GM10266 (cell line): ENCODE results near the gene LSMEM2.

ENCODE experiments used
- DNase-seq: peaks from one replicate; pipeline ENCODE4 v3.0.0; 2012; ENCODE audit errors: extremely low spot score
- CTCF ChIP-seq: IDR thresholded peaks from 2 replicates; pipeline ENCODE4 v1.5.1; 2012; ENCODE audit warnings: mild to moderate bottlenecking, low read depth; ENCODE audit not compliant: control insufficient read depth, insufficient read depth; ENCODE audit errors: missing control alignments

Gene LSMEM2

DNA sequence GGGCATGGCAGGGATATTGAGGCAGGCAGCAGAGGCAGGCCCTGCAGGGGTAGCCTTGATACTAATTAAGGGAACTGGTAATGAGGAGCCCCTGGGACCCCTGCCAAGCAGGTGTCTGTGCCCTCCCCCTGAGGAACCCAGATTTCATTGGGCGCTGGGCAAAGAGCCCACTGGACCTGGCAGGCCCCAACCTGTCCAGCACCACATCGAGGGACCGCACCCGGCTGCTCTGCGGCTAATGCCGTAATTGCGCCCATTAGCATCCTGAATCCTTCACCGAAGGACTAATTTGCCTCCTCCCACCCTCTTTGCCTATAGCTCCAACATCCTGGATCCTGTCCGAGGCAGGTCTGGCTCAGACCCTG, 23.7 kb upstream of the LSMEM2 start:
- DNase-seq, result no peak
- TF ChIP-seq CTCF, result no peak

GRCh38 chr3:50256978-50257890, 21.7 kb upstream of the LSMEM2 start:
- DNase-seq, result no peak
- peak; percentile 39 for TF ChIP-seq CTCF

GRCh38 chr3:50258029-50258680, 20.7 kb upstream of the LSMEM2 start:
- no peak for TF ChIP-seq CTCF
- DNase-seq, result no peak

DNA sequence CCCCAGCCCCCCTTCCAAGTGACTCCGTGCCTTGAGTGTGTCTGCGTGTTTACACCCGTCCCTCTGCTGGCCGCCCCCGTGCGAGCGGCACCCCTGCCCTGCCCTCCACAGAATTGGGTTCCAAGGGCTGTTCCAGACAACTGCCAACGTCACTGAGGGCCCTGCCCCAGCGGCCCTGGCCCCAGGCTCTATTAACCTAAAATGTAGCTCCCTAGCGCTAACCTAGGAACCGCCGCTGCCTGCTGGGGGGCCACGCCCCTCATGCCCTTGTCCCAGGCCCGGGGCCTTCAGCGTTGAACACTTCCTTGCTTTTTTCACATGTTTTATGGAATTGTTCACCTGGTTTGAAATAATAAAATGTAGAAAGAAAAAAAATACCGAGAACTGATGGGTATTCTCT, 19.9 kb upstream of the LSMEM2 start:
- TF ChIP-seq CTCF, result no peak
- no peak for DNase-seq

DNA sequence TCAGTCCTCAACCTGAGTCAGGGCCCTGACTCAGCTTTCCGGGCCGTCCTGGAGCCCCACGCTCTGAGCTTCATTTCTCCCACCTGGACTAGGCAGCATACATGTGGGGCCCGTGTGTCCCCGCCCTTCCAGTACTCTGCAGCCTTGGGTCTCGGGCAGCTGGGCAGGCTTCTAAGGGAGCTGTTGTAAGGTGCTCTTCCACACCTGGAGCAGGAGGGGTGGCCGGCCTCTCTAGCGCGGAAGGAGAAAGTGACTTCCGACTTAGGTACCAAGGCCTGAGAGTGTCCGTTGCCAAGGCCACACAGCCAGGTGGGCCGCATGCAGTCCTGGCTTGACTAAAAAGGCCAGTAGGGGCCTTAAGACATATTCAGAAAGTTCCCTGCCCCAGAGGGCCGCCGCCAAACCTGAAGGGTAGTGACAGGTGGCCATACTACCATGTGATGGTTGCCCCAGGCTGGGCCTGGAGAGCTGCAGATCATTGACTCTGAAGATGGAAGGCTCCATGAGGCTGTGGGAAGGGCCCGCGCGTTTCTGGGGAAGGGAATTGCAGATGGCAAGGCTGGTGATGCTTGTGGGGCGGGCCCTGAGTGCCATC, 19.4 kb upstream of the LSMEM2 start:
- DNase-seq, result no peak
- no peak for TF ChIP-seq CTCF

- peak; percentile 98 for DNase-seq
- TF ChIP-seq CTCF, result peak; percentile 99
These were observed 18.6 kb upstream of the LSMEM2 start for GRCh38 chr3:50260027-50260941.
